Measurements from ENCODE around the gene SPATA12. TPM values are rescaled to one million over a fixed set of nuclear protein-coding genes. Genes with fewer than 3 reads are reported as not detected.

Gene SPATA12
- total RNA-seq, 1 donor from 2014 or later = 0.07 TPM

DNA sequence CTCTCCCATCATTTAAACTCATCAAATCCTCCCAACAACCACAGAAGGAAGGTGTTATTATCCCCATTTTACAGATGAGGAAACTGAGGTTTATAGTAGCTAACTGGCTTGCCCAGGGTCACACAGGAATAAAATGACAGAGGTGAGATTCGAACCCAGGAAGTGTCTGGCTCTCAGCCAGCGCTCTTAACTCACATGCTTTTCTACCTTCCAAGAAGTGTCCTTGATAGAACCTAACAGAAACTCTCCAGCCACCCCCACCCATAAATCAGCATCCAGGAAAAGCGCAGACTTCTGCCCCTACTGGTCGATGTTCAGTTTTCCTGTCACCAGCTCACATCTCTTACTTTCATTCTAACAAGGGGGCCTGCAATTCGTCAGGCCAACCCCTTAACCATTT, 51.7 kb downstream of the SPATA12 start:
- no peak for DNase-seq (ENCODE audit: low read depth, low spot score)

DNA sequence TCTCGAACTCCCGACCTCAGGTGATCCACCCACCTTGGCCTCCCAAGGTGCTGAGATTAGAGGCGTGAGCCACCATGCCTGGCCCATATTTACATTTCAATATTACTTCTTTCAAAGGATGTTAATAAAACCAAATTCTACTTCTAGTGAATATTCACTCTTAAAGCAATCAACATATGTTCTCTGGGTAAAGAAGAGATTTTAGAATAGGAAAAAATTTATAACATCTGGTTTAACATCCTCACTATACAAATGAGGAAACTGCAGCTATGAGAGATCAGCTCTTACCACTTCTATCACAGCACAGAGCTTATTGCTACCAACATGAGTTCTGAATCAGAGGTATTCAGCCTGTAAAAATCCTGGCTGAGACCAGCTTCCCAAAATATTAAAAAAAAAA, 56.0 kb downstream of the SPATA12 start:
- no peak for DNase-seq (ENCODE audit: low read depth, low spot score)

DNA sequence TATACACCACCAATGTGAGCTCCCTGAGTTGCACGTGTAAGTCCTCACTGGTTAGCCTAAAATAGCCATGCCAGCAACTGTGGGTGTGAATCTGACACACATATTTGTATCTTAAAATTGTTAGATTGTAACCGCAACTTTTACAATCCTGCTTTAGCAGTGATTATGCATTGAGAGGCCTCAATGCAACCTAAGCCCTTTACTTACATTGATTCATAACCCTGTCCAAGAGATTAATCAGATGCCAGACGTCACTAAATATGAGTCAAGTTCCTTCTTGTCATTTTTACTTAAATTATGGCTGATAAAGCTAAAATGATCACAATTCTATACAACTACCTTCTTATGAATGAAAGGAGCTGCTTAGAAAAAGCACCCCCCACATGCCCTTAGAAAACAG, 57.8 kb downstream of the SPATA12 start:
- DNase-seq (ENCODE audit: low read depth, low spot score) = no peak

DNA sequence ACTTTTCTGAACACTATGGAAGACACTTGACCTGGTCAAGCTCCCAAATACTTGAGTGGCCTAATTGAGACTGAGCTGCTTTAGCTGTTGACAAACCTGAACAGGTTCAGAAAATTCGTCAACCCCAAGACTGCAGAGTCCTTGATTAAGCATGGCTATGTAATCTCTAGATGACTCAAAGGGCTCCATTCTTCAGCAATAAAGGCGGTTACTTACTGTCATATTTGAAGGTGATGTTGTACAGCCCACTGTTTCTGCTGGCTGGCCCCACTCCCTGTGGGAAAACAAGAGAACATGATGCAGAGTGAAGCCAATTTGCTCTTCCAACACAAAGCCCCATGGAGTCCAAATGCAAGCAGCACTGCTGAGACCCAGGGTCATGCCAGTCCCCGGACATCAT, 59.6 kb downstream of the SPATA12 start:
- DNase-seq (ENCODE audit: low read depth, low spot score) = no peak

DNA sequence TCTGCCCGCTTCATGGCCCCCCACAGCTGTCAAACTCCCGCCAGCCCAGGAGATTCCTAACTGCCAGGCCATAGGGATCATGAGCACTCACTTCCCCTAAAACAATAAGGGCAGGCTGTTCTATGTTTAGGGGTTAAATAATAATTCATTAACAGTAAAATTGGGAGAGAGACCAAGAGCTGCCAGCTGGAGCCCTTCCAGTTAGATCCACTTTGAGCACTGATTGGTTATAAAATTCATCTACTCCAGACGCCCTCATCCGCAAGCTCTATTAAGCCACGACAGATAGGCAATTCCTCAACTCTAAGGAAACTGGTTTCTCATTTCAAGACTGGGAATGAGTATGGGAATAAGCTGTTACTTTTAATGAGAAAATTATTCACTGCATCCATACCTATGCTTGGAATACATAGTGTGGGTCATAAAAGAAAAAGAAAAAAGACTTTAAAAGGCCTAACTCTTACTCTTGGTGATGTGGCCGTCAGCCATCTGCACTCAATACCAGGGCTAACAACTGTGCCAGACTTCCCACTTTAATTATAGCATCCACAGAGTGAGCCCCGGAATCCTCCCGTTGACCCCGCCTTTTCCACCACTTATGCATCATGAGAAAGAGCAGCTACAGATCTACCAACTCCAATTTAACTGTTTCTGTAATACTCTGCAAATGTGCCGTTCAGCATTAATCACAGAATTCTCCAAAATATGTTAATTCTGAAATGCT, 60.1 kb downstream of the SPATA12 start:
- DNase-seq (ENCODE audit: low read depth, low spot score) = no peak

Other genes starting within 250 kb of the SPATA12 start
- gene IL17RD, start 104.7 kb downstream of the SPATA12 start, total RNA-seq = 1.5 and 1.8 TPM in 2 replicates
- 0.14 and 0.40 TPM in 2 replicates for gene HESX1, start 139.3 kb downstream of the SPATA12 start, total RNA-seq
- 50.1 and 55.8 TPM in 2 replicates for gene APPL1, start 167.1 kb downstream of the SPATA12 start, total RNA-seq
- gene ASB14, start 232.0 kb downstream of the SPATA12 start, total RNA-seq = under 0.01 TPM in 1 of 2 replicates, not detected in the other